MCF 10A (cell line): Measurements from ENCODE around the gene ARL8A. TPM values are rescaled to one million over a fixed set of nuclear protein-coding genes. Genes with fewer than 3 reads are reported as not detected.

Source experiments
- BruUV-seq: library from RNA; stranded (reverse); fragments of 400-500 nt; replicated peaks from 2 replicates; lab custom pipeline; 2021; lab: Mats Ljungman, UMichigan
- CTCF ChIA-PET: fragments of 300-600 bp; sonication (Branson Sonifier 250); formaldehyde crosslinking; extraction: SDS; loops from one replicate; lab custom pipeline; 2021; ENCODE audit warnings: antibody characterized with exemption, inconsistent platforms; lab: Yijun Ruan, JAX
- POLR2A ChIA-PET: fragments of 300-600, 350-650 bp; sonication (Branson Sonifier 250); formaldehyde crosslinking; extraction: SDS; loops from one replicate; lab custom pipeline; 2020; ENCODE audit warnings: antibody characterized with exemption, inconsistent platforms; lab: Yijun Ruan, JAX
- DNase-seq: peaks from one replicate; pipeline ENCODE4 v3.0.0-alpha.2; 2018; ENCODE audit not compliant: unreplicated experiment
- H3K27ac Mint-ChIP-seq: one replicate; pipeline ENCODE4 v1.8.0; 2022; ENCODE audit warnings: mild to moderate bottlenecking, low read depth, mixed read lengths; ENCODE audit not compliant: unreplicated experiment
- H3K27me3 Mint-ChIP-seq: one replicate; pipeline ENCODE4 v1.8.0; 2022; ENCODE audit warnings: mixed read lengths; ENCODE audit not compliant: insufficient read depth, unreplicated experiment
- H3K36me3 Mint-ChIP-seq: one replicate; pipeline ENCODE4 v1.8.0; 2022; ENCODE audit warnings: mild to moderate bottlenecking, moderate library complexity, mixed read lengths; ENCODE audit not compliant: insufficient read depth, unreplicated experiment
- H3K4me1 Mint-ChIP-seq: one replicate; pipeline ENCODE4 v1.8.0; 2022; ENCODE audit warnings: mixed read lengths; ENCODE audit not compliant: insufficient read depth, unreplicated experiment
- H3K4me3 Mint-ChIP-seq: one replicate; pipeline ENCODE4 v1.8.0; 2022; ENCODE audit warnings: mild to moderate bottlenecking, moderate library complexity, mixed read lengths; ENCODE audit not compliant: unreplicated experiment
- H3K9me3 Mint-ChIP-seq: one replicate; pipeline ENCODE4 v1.8.0; 2022; ENCODE audit warnings: mixed read lengths; ENCODE audit not compliant: unreplicated experiment
- CTCF ChIP-seq: fragments of 200-600 bp; IDR thresholded peaks from one replicate; pipeline ENCODE4 v1.8.0; 2022; ENCODE audit warnings: antibody characterized with exemption, mild to moderate bottlenecking; ENCODE audit not compliant: unreplicated experiment
- intact Hi-C: fragments of 100-400 bp; cut with micrococcal nuclease; formaldehyde crosslinking; loops from 2 replicates; pipeline ENCODE4 v1.14.1; 2022
- total RNA-seq: library from RNA; stranded (reverse); gene quantifications from 2 replicates; pipeline ENCODE4 v1.2.3, GENCODE V29; 2022

Gene ARL8A
- total RNA-seq, 1 experiment from 2014 or later, result 94.8 TPM

GRCh38 chr1:202106340-202107254 is 37.9 kb downstream of the ARL8A start:
- no peak overlapping the region for H3K4me3 Mint-ChIP-seq
- peaks cover 45% of the 10 kb centered on the region for H3K4me1 Mint-ChIP-seq
- DNase-seq, result peak; percentile 63
- intact Hi-C loops, result no loop called here
- ChIA-PET POLR2A (interaction anchor here (0.6 to 2.8 kb wide), 11 partner anchors 49 to 222 kb away, joined by 3 to 13 read pairs (median 4); no protein-coding TSS in a partner anchor), CTCF (interaction anchor here (0.5 to 4.7 kb wide), 15 partner anchors 11 to 267 kb away, joined by 3 to 49 read pairs (median 4); no protein-coding TSS in a partner anchor)
- no peaks in the 10 kb centered on the region for H3K9me3 Mint-ChIP-seq
- no peak for TF ChIP-seq CTCF
- H3K27me3 Mint-ChIP-seq, result no peaks in the 10 kb centered on the region
- H3K27ac Mint-ChIP-seq, result peak overlapping the region; percentile 2
- BruUV-seq, result no TSS peak
- H3K36me3 Mint-ChIP-seq, result no peaks in the 10 kb centered on the region

- TF ChIP-seq CTCF, result no peak
- Mint-ChIP-seq H3K27me3 (no peaks in the 10 kb centered on the region), H3K36me3 (no peaks in the 10 kb centered on the region), H3K27ac (peak overlapping the region; percentile 2), H3K4me1 (peaks cover 41% of the 10 kb centered on the region), H3K4me3 (no peak overlapping the region), H3K9me3 (no peaks in the 10 kb centered on the region)
- BruUV-seq, result no TSS peak
- intact Hi-C loops, result no loop called here
- ChIA-PET CTCF (interaction anchor here (0.6 to 4.7 kb wide), 15 partner anchors 10 to 266 kb away, joined by 3 to 49 read pairs (median 3); no protein-coding TSS in a partner anchor), POLR2A (interaction anchor here (0.6 to 1.7 kb wide), 10 partner anchors 11 to 223 kb away, joined by 3 to 5 read pairs (median 3); no protein-coding TSS in a partner anchor)
- peak; percentile 76 for DNase-seq
These were observed 38.8 kb downstream of the ARL8A start for GRCh38 chr1:202105571-202106339.

- no peaks in the 10 kb centered on the region for H3K9me3 Mint-ChIP-seq
- no peak overlapping the region for H3K27ac Mint-ChIP-seq
- no peak for TF ChIP-seq CTCF
- H3K27me3 Mint-ChIP-seq, result no peaks in the 10 kb centered on the region
- no TSS peak for BruUV-seq
- no peak overlapping the region for H3K4me3 Mint-ChIP-seq
- peaks cover 39% of the 10 kb centered on the region for H3K4me1 Mint-ChIP-seq
- no peaks in the 10 kb centered on the region for H3K36me3 Mint-ChIP-seq
- ChIA-PET POLR2A (interaction anchor here (0.6 kb wide), 1 partner anchor 232 kb away, joined by 3 read pairs; no protein-coding TSS in a partner anchor), CTCF (interaction anchor here (0.6 to 1.5 kb wide), 3 partner anchors 15 to 241 kb away, joined by 4 to 6 read pairs (median 4); partner anchors contain the start of gene ELF3)
- intact Hi-C loops, result no loop called here
- DNase-seq, result no peak
These were observed 40.5 kb downstream of the ARL8A start for GRCh38 chr1:202104073-202104472.
